Right atrium auricular region (tissue), 2 donors: ENCODE data around the gene CD244. TPM values are rescaled to one million over a fixed set of nuclear protein-coding genes. Genes with fewer than 3 reads are reported as not detected.

Experiments used
- DNase-seq: peaks from one replicate; pipeline ENCODE4 v3.0.0-alpha.2; 2019; ENCODE audit warnings: low spot score
- H3K27ac ChIP-seq, 2 donors: fragments of 200-600 bp; sonication (generic); 1 replicate in 1 of 2; 2 replicates in 1 of 2; pipeline ENCODE4 v1.5.1; 2016 to 2019
- H3K27me3 ChIP-seq, 2 donors: fragments of 200-600 bp; sonication (generic); one replicate each; pipeline versions ENCODE4 v1.5.1 to v1.6.0; 2017 to 2019
- H3K36me3 ChIP-seq: fragments of 200-600 bp; sonication (generic); one replicate; pipeline ENCODE4 v1.5.1; 2016
- H3K4me1 ChIP-seq, 2 donors: fragments of 200-600 bp; sonication (generic); one replicate each; pipeline versions ENCODE4 v1.5.1 to v1.6.0; 2017 to 2019
- H3K4me3 ChIP-seq, 2 donors: fragments of 200-600 bp; sonication (generic); 1 replicate in 1 of 2; 2 replicates in 1 of 2; pipeline ENCODE4 v1.5.1; 2017 to 2019; ENCODE audit warnings: mild to moderate bottlenecking in 1 of 2, moderate library complexity in 1 of 2
- H3K9me3 ChIP-seq, 2 donors: fragments of 200-600 bp; sonication (generic); one replicate each; pipeline ENCODE4 v1.5.1; 2019
- CTCF ChIP-seq, 2 donors: fragments of 200-600 bp; sonication (generic); IDR thresholded peaks; one replicate each; pipeline ENCODE4 v1.5.1; 2019; ENCODE audit warnings: antibody characterized with exemption in 2 of 2
- total RNA-seq, 2 donors: library from RNA; depleted of rRNA; stranded (reverse); fragments of >200 nt; gene quantifications; one replicate each; pipeline ENCODE4 v1.1.0, GENCODE V29; 2016

The CD244 gene
- total RNA-seq, 2 donors from 2014 or later, result 0.41 to 0.86 TPM

- DNase-seq, result no peak
- TF ChIP-seq CTCF (IDR thresholded peaks at IDR 0.05), result no peak
Observed at GRCh38 chr1:160797861-160798273, 64.8 kb downstream of the CD244 start.

GRCh38 chr1:160797271-160797709 lies 65.4 kb downstream of the CD244 start:
- H3K36me3 ChIP-seq, result no peaks in the 10 kb centered on the region
- H3K4me1 ChIP-seq, result no peaks in the 10 kb centered on the region
- no peak overlapping the region for H3K27ac ChIP-seq
- no peak overlapping the region for H3K4me3 ChIP-seq
- no peak for TF ChIP-seq CTCF (IDR thresholded peaks at IDR 0.05)
- DNase-seq, result no peak
- no peaks in the 10 kb centered on the region for H3K27me3 ChIP-seq
- no peaks in the 10 kb centered on the region for H3K9me3 ChIP-seq

More at GRCh38 chr1:160797861-160798273, 64.8 kb downstream of the CD244 start:
- H3K4me3 ChIP-seq, result no peak overlapping the region
- no peaks in the 10 kb centered on the region for H3K36me3 ChIP-seq
- no peaks in the 10 kb centered on the region for H3K27me3 ChIP-seq
- no peak overlapping the region for H3K27ac ChIP-seq
- H3K9me3 ChIP-seq, result no peaks in the 10 kb centered on the region
- no peaks in the 10 kb centered on the region for H3K4me1 ChIP-seq

- Histone ChIP-seq H3K27me3 (no peaks in the 10 kb centered on the region), H3K27ac (no peak within 1 kb of the TSS), H3K4me3 (no peak within 1 kb of the TSS), H3K4me1 (no peaks in the 10 kb centered on the region), H3K36me3 (no peaks in the 10 kb centered on the region), H3K9me3 (no peaks in the 10 kb centered on the region)
- DNase-seq, result no peak
- TF ChIP-seq CTCF (IDR thresholded peaks at IDR 0.05), result no peak
Observed at GRCh38 chr1:160795951-160796383, 66.7 kb downstream of the CD244 start, which contains the start of gene LY9. Gene LY9 (plus strand): TSS chr1:160796174. CDS start chr1:160796188, 14 bp downstream.

- no peaks in the 10 kb centered on the region for H3K27me3 ChIP-seq
- no peak for DNase-seq
- H3K27ac ChIP-seq, result no peak overlapping the region
- no peak for TF ChIP-seq CTCF (IDR thresholded peaks at IDR 0.05)
- no peaks in the 10 kb centered on the region for H3K4me1 ChIP-seq
- no peak overlapping the region for H3K4me3 ChIP-seq
- H3K9me3 ChIP-seq, result no peaks in the 10 kb centered on the region
- H3K36me3 ChIP-seq, result no peaks in the 10 kb centered on the region
Observed at GRCh38 chr1:160794376-160794775, 68.3 kb downstream of the CD244 start.

- Histone ChIP-seq H3K27me3 (no peaks in the 10 kb centered on the region), H3K4me1 (no peaks in the 10 kb centered on the region), H3K4me3 (no peak overlapping the region), H3K36me3 (no peaks in the 10 kb centered on the region), H3K9me3 (no peaks in the 10 kb centered on the region), H3K27ac (no peak overlapping the region)
- no peak for DNase-seq
- TF ChIP-seq CTCF (IDR thresholded peaks at IDR 0.05), result no peak
Observed at GRCh38 chr1:160789702-160790611, 72.7 kb downstream of the CD244 start.
